GM19328 (cell line): ENCODE results near the gene GP2.

Experiments
- ATAC-seq: cut with Tn5 transposase; IDR thresholded peaks from one replicate; pipeline ENCODE4 v1.9.1; 2021; ENCODE audit warnings: mild to moderate bottlenecking, moderate library complexity; ENCODE audit not compliant: unreplicated experiment

Gene GP2

GRCh38 chr16:20308266-20308665 lies 19.0 kb downstream of the GP2 start:
- no peak for ATAC-seq

GRCh38 chr16:20307791-20308190 lies 19.5 kb downstream of the GP2 start:
- no peak for ATAC-seq

GRCh38 chr16:20307240-20307671 lies 20.1 kb downstream of the GP2 start:
- ATAC-seq = no peak

GRCh38 chr16:20306401-20306800 lies 20.9 kb downstream of the GP2 start:
- no peak for ATAC-seq

GRCh38 chr16:20303012-20303411 lies 24.3 kb downstream of the GP2 start:
- ATAC-seq = no peak

GRCh38 chr16:20302389-20302788 lies 24.9 kb downstream of the GP2 start:
- ATAC-seq = no peak

GRCh38 chr16:20301840-20302239 lies 25.5 kb downstream of the GP2 start:
- no peak for ATAC-seq

GRCh38 chr16:20300312-20301097 lies 26.8 kb downstream of the GP2 start:
- ATAC-seq = no peak

- ATAC-seq = no peak
These were observed 28.9 kb downstream of the GP2 start for GRCh38 chr16:20298452-20298851.

- ATAC-seq = no peak
These were observed 35.8 kb downstream of the GP2 start for GRCh38 chr16:20291208-20292206.

GRCh38 chr16:20289571-20289970 lies 37.7 kb downstream of the GP2 start:
- no peak for ATAC-seq

- no peak for ATAC-seq
These were observed 41.3 kb downstream of the GP2 start for GRCh38 chr16:20285993-20286499.

GRCh38 chr16:20280259-20280658 lies 47.1 kb downstream of the GP2 start:
- ATAC-seq = no peak

- no peak for ATAC-seq
These were observed 55.4 kb downstream of the GP2 start for GRCh38 chr16:20271893-20272292.

GRCh38 chr16:20268409-20268808 lies 58.9 kb downstream of the GP2 start:
- ATAC-seq = no peak

- ATAC-seq = no peak
These were observed 62.3 kb downstream of the GP2 start for GRCh38 chr16:20265019-20265418.

GRCh38 chr16:20263138-20263855 lies 64.0 kb downstream of the GP2 start:
- no peak for ATAC-seq

GRCh38 chr16:20262248-20262647 lies 65.1 kb downstream of the GP2 start:
- ATAC-seq = no peak

GRCh38 chr16:20260215-20261009 lies 66.9 kb downstream of the GP2 start:
- ATAC-seq = no peak
